Measurements from ENCODE around the gene COIL.
"Not testable (repeated sequence)": the region's sequence is repeated elsewhere in the genome, so short reads cannot be mapped to it uniquely, and the experiment has no call there.

The COIL gene

DNA sequence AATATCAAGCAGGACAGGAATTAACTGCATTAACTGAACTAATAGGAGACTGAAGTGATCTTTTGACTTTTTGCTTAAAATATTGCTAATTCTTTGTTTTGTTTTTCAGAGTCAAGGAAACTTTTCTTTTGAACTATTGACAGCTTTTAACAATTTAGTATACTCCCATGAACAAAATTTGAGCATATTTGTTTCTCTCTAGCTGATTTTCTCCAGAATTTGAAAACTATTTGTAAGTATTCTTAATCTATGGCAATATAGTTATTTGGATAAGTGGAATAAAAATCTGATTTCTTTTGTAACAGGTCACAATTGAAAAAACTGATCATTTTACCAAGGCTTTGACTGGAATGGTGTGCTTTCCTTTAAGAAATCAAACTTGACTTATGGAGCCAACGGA lies 10.1 kb upstream of the COIL start:
- TF ChIP-seq, protein P1, sequence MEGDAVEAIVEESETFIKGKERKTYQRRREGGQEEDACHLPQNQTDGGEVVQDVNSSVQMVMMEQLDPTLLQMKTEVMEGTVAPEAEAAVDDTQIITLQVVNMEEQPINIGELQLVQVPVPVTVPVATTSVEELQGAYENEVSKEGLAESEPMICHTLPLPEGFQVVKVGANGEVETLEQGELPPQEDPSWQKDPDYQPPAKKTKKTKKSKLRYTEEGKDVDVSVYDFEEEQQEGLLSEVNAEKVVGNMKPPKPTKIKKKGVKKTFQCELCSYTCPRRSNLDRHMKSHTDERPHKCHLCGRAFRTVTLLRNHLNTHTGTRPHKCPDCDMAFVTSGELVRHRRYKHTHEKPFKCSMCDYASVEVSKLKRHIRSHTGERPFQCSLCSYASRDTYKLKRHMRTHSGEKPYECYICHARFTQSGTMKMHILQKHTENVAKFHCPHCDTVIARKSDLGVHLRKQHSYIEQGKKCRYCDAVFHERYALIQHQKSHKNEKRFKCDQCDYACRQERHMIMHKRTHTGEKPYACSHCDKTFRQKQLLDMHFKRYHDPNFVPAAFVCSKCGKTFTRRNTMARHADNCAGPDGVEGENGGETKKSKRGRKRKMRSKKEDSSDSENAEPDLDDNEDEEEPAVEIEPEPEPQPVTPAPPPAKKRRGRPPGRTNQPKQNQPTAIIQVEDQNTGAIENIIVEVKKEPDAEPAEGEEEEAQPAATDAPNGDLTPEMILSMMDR (IDR thresholded peaks at IDR 0.05): no peak
- DNase-seq: no peak

DNA sequence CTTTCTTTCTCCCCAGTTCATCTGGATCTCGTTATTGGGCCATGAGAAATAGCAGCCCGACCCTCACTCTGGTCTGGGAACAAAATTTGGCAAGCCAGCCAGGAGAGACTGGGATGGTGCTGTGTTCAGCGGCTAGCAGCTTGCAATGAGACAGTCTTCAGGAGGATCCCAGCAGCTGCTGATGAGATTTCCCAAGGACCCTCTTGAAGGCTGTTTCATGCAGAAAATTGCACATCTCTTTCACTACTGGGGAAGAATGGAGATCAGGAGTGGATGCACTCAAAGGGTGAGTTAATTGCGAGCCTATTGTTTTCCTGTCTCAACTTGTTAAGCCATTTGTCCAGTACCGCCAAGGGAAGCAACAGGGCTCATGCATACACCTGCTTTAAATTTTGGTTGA lies 5.5 kb upstream of the COIL start:
- H3K27me3 ChIP-seq: no peaks in the 10 kb centered on the region
- no peak overlapping the region for H3K4me3 ChIP-seq
- no peaks in the 10 kb centered on the region for H3K9me3 ChIP-seq
- no peak for DNase-seq
- TF ChIP-seq, protein P1 (IDR thresholded peaks at IDR 0.05): no peak
- no peak overlapping the region for H3K27ac ChIP-seq
- no peaks in the 10 kb centered on the region for H3K4me1 ChIP-seq
- intact Hi-C loops (cut with DNase I; ENCODE audit: low total_unique reads): no loop called here
- no peaks in the 10 kb centered on the region for H3K36me3 ChIP-seq

More for the DNA sequence above, 10.1 kb upstream of the COIL start:
- intact Hi-C loops (cut with DNase I; ENCODE audit: low total_unique reads): no loop called here
- H3K36me3 ChIP-seq: no peaks in the 10 kb centered on the region
- H3K4me3 ChIP-seq: no peak overlapping the region
- H3K4me1 ChIP-seq: no peaks in the 10 kb centered on the region
- no peak overlapping the region for H3K27ac ChIP-seq
- H3K27me3 ChIP-seq: no peaks in the 10 kb centered on the region
- H3K9me3 ChIP-seq: no peaks in the 10 kb centered on the region

DNA sequence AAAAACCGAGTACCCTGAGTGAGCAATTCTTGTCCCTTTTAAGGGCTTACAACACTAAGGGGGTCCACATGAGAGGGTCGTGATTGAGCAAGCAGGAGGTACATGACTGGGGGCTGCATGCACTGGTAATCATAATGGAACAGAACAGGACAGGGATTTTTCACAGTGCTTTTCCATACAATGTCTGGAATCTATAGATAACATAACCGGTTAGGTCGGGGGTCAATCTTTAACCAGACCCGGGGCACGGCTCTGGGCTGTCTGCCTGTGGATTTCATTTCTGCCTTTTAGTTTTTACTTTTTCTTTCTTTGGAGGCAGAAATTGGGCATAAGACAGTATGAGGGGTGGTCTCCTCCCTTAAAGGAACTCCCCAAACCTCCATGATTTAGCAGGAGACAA lies 4.8 kb upstream of the COIL start:
- intact Hi-C loops (cut with DNase I; ENCODE audit: low total_unique reads); H3K4me1 ChIP-seq; H3K36me3 ChIP-seq; H3K4me3 ChIP-seq; DNase-seq; H3K9me3 ChIP-seq; H3K27me3 ChIP-seq; H3K27ac ChIP-seq: not testable (repeated sequence)

DNA sequence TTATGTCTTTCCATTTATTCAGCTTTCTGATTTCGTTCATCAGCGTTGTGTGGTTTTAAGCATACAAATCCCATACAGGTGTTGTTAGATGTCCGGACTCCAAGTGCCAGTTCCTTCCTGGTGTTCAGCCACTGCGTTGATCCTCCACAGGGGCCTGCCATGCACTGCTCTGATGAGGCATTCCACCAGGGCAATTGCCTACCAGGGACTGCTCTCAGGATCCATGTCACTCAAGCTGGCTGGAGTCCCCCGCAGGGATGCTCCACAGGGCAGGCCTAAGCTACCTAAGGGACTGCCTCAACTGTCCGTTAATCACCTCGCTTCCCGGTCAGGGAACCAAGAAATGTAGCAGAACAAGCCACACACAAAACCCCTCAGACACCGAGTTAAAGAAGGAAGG lies 4.4 kb upstream of the COIL start:
- DNase-seq; H3K4me3 ChIP-seq; H3K27ac ChIP-seq; H3K4me1 ChIP-seq; H3K36me3 ChIP-seq; H3K9me3 ChIP-seq; H3K27me3 ChIP-seq; intact Hi-C loops (cut with DNase I; ENCODE audit: low total_unique reads): not testable (repeated sequence)

DNA sequence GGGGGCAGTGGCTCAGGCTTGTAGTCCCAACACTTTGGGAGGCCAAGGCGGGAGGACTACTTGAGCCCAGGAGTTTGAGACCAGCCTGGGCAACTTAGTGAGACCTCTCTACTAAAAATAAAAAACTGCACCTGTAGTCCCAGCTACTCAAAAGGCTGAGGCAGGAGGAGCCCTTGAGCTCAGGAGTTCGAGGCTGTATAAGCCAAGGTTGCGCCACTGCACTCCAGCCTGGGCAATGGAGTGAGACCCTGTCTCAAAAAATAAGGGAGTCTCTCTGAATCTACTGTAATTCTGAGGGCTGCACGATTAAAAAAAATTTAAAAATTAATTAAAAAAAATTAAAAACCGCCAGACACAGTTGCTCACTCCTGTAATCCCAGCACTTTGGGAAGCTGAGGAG lies 3.9 kb downstream of the COIL start:
- Histone ChIP-seq H3K4me3 (no peak overlapping the region), H3K36me3 (no peaks in the 10 kb centered on the region), H3K4me1 (peaks cover 0 to 16% (median 14%) of the 10 kb centered on the region in 4 donors), H3K27ac (no peak overlapping the region), H3K27me3 (no peaks in the 10 kb centered on the region), H3K9me3 (no peaks in the 10 kb centered on the region)
- no peak for DNase-seq
- intact Hi-C loops (cut with DNase I; ENCODE audit: low total_unique reads): no loop called here
- TF ChIP-seq, protein P1 (IDR thresholded peaks at IDR 0.05): no peak

DNA sequence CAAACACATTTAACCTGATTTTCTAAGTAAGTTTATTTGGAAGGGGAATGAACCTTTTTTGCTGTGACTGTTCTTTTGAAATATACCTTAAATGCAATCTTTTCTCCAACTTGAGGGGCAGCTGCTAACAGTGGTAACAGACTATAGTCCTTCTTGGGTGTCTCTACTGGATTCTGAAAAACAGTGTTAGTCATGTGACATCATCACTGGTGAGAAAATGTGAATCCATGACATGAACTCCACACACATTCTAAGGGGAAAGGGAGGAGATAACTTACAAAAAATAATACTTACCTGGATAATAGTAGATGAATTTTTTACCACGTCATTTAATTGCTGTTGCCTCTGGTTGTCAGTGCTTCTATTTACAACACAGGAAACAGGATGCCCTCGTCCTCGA lies 11.3 kb downstream of the COIL start:
- intact Hi-C loops (cut with DNase I; ENCODE audit: low total_unique reads): no loop called here
- Histone ChIP-seq H3K36me3 (peaks cover 27 to 57% (median 35%) of the 10 kb centered on the region in 3 donors), H3K4me1 (no peaks in the 10 kb centered on the region), H3K4me3 (no peak overlapping the region), H3K27ac (no peak overlapping the region), H3K27me3 (no peaks in the 10 kb centered on the region), H3K9me3 (no peaks in the 10 kb centered on the region)
- DNase-seq: no peak
- TF ChIP-seq, protein P1 (IDR thresholded peaks at IDR 0.05): no peak

DNA sequence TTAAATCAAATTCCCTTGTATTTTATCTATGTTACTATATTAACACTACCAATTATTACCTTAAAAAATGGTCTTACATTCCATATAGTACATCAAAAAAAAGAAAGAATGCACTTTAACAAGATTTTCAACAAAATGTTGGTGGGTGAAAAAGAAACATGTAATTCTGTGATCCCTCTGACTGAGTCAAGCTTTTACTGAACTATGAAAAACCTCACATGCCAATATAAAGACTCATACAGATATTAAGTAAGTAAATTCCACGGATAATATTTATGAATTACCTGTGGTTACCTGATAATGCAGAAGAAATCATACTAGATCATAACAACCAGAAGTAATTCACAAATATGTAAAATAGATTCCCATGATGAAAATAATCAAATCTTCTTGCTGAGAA lies 12.4 kb downstream of the COIL start:
- DNase-seq: no peak
- intact Hi-C loops (cut with DNase I; ENCODE audit: low total_unique reads): no loop called here
- Histone ChIP-seq H3K4me3 (no peak overlapping the region), H3K27ac (no peak overlapping the region), H3K27me3 (no peaks in the 10 kb centered on the region), H3K9me3 (no peaks in the 10 kb centered on the region), H3K36me3 (peaks cover 37 to 68% (median 46%) of the 10 kb centered on the region in 3 donors), H3K4me1 (no peaks in the 10 kb centered on the region)
- TF ChIP-seq, protein P1 (IDR thresholded peaks at IDR 0.05): no peak
